Mononuclear cell (primary cell): ENCODE results near the gene TOPAZ1. TPM values are rescaled to one million over a fixed set of nuclear protein-coding genes. Genes with fewer than 3 reads are reported as not detected.

Experiments used
- H3K27me3 ChIP-seq: 2 replicates; pipeline ENCODE4 v1.6.0; 2011; ENCODE audit warnings: low read length, control low read depth; ENCODE audit not compliant: insufficient read depth
- H3K4me1 ChIP-seq: 2 replicates; pipeline ENCODE4 v1.5.1; 2011; ENCODE audit warnings: mild to moderate bottlenecking, low read length, control low read depth; ENCODE audit not compliant: insufficient read depth
- H3K4me3 ChIP-seq: 2 replicates; pipeline ENCODE4 v1.5.1; 2011; ENCODE audit warnings: mild to moderate bottlenecking, low read length, moderate library complexity
- H3K9me3 ChIP-seq: 2 replicates; pipeline ENCODE4 v1.5.1; 2011; ENCODE audit warnings: low read depth, mild to moderate bottlenecking, control low read depth, low read length
- total RNA-seq: library from RNA; depleted of rRNA; stranded (reverse); fragments of >200 nt; gene quantifications from one replicate; pipeline ENCODE4 v1.2.3, GENCODE V29; 2012

Gene TOPAZ1
- total RNA-seq, 1 donor, result not detected

- no peak overlapping the region for H3K4me3 ChIP-seq
- H3K4me1 ChIP-seq, result no peaks in the 10 kb centered on the region
- no peaks in the 10 kb centered on the region for H3K27me3 ChIP-seq
- H3K9me3 ChIP-seq, result peaks cover 2% of the 10 kb centered on the region
Measured at GRCh38 chr3:44375450-44375849, 133.8 kb downstream of the TOPAZ1 start.

Other genes starting within 250 kb of the TOPAZ1 start
- 7.6 TPM for gene TCAIM, start 96.9 kb downstream of the TOPAZ1 start, total RNA-seq
- gene ZNF445, start 235.8 kb downstream of the TOPAZ1 start, total RNA-seq, result 2.8 TPM